GM21529 (cell line): ENCODE data around the gene ZC3HAV1.
"Not testable (repeated sequence)": the region's sequence is repeated elsewhere in the genome, so short reads cannot be mapped to it uniquely, and the experiment has no call there.

ENCODE experiments used
- ATAC-seq: cut with Tn5 transposase; IDR thresholded peaks from one replicate; pipeline ENCODE4 v1.9.1; 2021; ENCODE audit not compliant: unreplicated experiment

ZC3HAV1 gene

GRCh38 chr7:139109188-139109982 lies at the start of gene ZC3HAV1:
TSS of gene ZC3HAV1 (minus strand) at chr7:139109720. CDS start at chr7:139109331, 389 bp downstream.
- peak; percentile 69 for ATAC-seq

GRCh38 chr7:139153832-139154231 lies 44.3 kb upstream of the ZC3HAV1 start:
- ATAC-seq = no peak

GRCh38 chr7:139152149-139152548 lies 42.6 kb upstream of the ZC3HAV1 start:
- no peak for ATAC-seq

GRCh38 chr7:139139150-139139549 lies 29.6 kb upstream of the ZC3HAV1 start:
- no peak for ATAC-seq

GRCh38 chr7:139133335-139134139 lies 24.0 kb upstream of the ZC3HAV1 start:
- ATAC-seq = peak; percentile 97

GRCh38 chr7:139132887-139133286 lies 23.4 kb upstream of the ZC3HAV1 start:
- no peak for ATAC-seq

- peak; percentile 28 for ATAC-seq
These were observed 22.1 kb upstream of the ZC3HAV1 start for GRCh38 chr7:139131601-139132041.

- not testable (repeated sequence) for ATAC-seq
These were observed 20.3 kb upstream of the ZC3HAV1 start for GRCh38 chr7:139129814-139130213.

- no peak for ATAC-seq
These were observed 18.1 kb upstream of the ZC3HAV1 start for GRCh38 chr7:139127648-139128047.

GRCh38 chr7:139125657-139126056 lies 16.1 kb upstream of the ZC3HAV1 start:
- ATAC-seq = no peak

GRCh38 chr7:139124995-139125394 lies 15.5 kb upstream of the ZC3HAV1 start:
- ATAC-seq = not testable (repeated sequence)

GRCh38 chr7:139124084-139124914 lies 14.8 kb upstream of the ZC3HAV1 start:
- peak; percentile 71 for ATAC-seq

- no peak for ATAC-seq
These were observed 9.9 kb upstream of the ZC3HAV1 start for GRCh38 chr7:139119486-139119849.

- peak; percentile 83 for ATAC-seq
These were observed 9.4 kb upstream of the ZC3HAV1 start for GRCh38 chr7:139118805-139119485.

- peak; percentile 66 for ATAC-seq
These were observed 8.8 kb upstream of the ZC3HAV1 start for GRCh38 chr7:139118234-139118804.

GRCh38 chr7:139117599-139118233 lies 8.2 kb upstream of the ZC3HAV1 start:
- no peak for ATAC-seq

- ATAC-seq = no peak
These were observed 7.5 kb upstream of the ZC3HAV1 start for GRCh38 chr7:139116999-139117398.

- no peak for ATAC-seq
These were observed 5.6 kb upstream of the ZC3HAV1 start for GRCh38 chr7:139115104-139115503.

GRCh38 chr7:139114585-139114984 lies 5.1 kb upstream of the ZC3HAV1 start:
- ATAC-seq = no peak

- ATAC-seq = no peak
These were observed 4.5 kb upstream of the ZC3HAV1 start for GRCh38 chr7:139114018-139114417.
